ENCODE data around the gene POLR2F. TPM values are rescaled to one million over a fixed set of nuclear protein-coding genes. Genes with fewer than 3 reads are reported as not detected.

POLR2F gene
- polyA plus RNA-seq, 1 donor, result 43.4 TPM

- no peak for DNase-seq (ENCODE audit: low read depth)
Measured at GRCh38 chr22:38005943-38006342, 52.4 kb downstream of the POLR2F start.

- no peak for DNase-seq (ENCODE audit: low read depth)
Measured at GRCh38 chr22:38006906-38007305, 53.4 kb downstream of the POLR2F start.

- DNase-seq (ENCODE audit: low read depth), result no peak
Measured at GRCh38 chr22:38007330-38007902, 53.9 kb downstream of the POLR2F start.

- no peak for DNase-seq (ENCODE audit: low read depth)
Measured at GRCh38 chr22:38009000-38009806, 55.7 kb downstream of the POLR2F start.

GRCh38 chr22:38012604-38013072, 59.1 kb downstream of the POLR2F start:
- DNase-seq (ENCODE audit: low read depth), result no peak

GRCh38 chr22:38014083-38014482, 60.6 kb downstream of the POLR2F start:
- DNase-seq (ENCODE audit: low read depth), result no peak

- DNase-seq (ENCODE audit: low read depth), result no peak
Measured at GRCh38 chr22:38016182-38017151, 63.0 kb downstream of the POLR2F start.

- DNase-seq (ENCODE audit: low read depth), result no peak
Measured at GRCh38 chr22:38017272-38017920, 63.9 kb downstream of the POLR2F start.

- DNase-seq (ENCODE audit: low read depth), result no peak
Measured at GRCh38 chr22:38017939-38018885, 64.7 kb downstream of the POLR2F start.

Other genes with a start within 250 kb of the POLR2F start
- 5.9 TPM for gene GCAT, start 145.8 kb upstream of the POLR2F start, polyA plus RNA-seq (ENCODE audit: insufficient read length)
- 0.11 TPM for gene GALR3, start 130.3 kb upstream of the POLR2F start, polyA plus RNA-seq (ENCODE audit: insufficient read length)
- 10.8 TPM for gene ANKRD54, start 109.4 kb upstream of the POLR2F start, polyA plus RNA-seq (ENCODE audit: insufficient read length)
- 1,359 TPM for gene EIF3L, start 104.3 kb upstream of the POLR2F start, polyA plus RNA-seq (ENCODE audit: insufficient read length)
- gene MICALL1, start 47.4 kb upstream of the POLR2F start, polyA plus RNA-seq (ENCODE audit: insufficient read length), result 47.2 TPM
- 10.2 TPM for gene C22orf23, start 98 bp upstream of the POLR2F start, polyA plus RNA-seq (ENCODE audit: insufficient read length)
- gene SOX10, start 30.9 kb downstream of the POLR2F start, polyA plus RNA-seq (ENCODE audit: insufficient read length), result 4.9 TPM
- 9.3 TPM for gene PICK1, start 103.7 kb downstream of the POLR2F start, polyA plus RNA-seq (ENCODE audit: insufficient read length)
- gene SLC16A8, start 130.5 kb downstream of the POLR2F start, polyA plus RNA-seq (ENCODE audit: insufficient read length), result 2.7 TPM
- gene BAIAP2L2, start 157.0 kb downstream of the POLR2F start, polyA plus RNA-seq (ENCODE audit: insufficient read length), result 1.2 TPM
- 13.5 TPM for gene PLA2G6, start 228.1 kb downstream of the POLR2F start, polyA plus RNA-seq (ENCODE audit: insufficient read length)
- gene MAFF, start 248.3 kb downstream of the POLR2F start, polyA plus RNA-seq (ENCODE audit: insufficient read length), result 4.8 TPM

Data from forelimb muscle (tissue), 1 donor.